Activated naive CD4-positive, alpha-beta T cell (primary cell): ENCODE data around the gene TTC21B.
"Not testable (repeated sequence)": the region's sequence is repeated elsewhere in the genome, so short reads cannot be mapped to it uniquely, and the experiment has no call there.

Experiments
- DNase-seq, 4 experiments: peaks; one replicate each; lab custom pipeline; 2025; lab: John Stamatoyannopoulos, UW

The TTC21B gene

DNA sequence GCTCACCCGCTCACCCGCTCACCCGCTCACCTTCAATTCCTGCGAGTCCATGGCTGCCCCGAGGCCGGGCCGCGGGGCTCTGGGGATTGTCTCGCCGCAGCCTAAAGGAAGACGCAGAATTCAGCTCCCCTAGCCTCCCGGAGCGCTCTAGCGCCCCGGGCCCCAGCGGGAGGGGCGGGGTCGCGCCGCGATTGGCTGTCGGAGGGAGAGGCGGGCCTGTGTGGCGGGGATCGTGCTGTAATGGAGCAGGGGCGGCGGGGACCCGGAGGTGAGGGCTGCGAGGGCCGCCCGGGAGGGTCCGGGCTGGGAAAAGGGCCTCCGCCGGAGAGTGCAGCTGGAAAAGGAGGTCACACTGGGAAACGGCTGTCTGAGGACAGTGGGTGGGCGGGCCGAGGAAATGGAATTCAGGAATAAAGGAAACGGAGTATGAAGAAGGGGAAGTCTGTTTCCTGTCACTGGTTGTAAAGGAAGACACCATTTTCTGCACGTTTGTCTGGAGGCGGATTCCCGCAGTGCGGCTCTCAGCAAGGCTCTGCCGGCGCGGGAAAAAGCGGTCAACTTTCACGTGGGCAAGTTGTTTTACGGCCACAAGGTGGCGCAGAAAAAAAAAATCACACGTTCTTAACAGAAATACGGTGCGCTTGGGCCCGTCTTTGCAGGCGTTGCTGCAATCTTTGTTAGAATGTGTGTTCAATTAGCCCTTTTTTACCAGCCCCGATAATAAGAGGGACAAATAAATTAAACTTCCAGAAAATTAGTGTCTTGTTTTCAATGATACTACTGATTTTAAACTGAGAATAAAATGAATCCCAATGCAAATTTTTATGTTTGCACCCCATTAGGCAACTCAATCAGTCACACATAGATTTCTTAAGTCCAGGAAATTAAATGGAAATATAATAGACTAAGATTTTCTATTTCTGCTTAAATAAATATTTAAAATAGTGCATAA, at the start of gene TTC21B:
TTC21B (minus strand) TSS at position 122 of the 952 bp plus-strand sequence; CDS start at position 51, 71 bp downstream.
- peak; percentile 80 to 93 (median 84) for DNase-seq

DNA sequence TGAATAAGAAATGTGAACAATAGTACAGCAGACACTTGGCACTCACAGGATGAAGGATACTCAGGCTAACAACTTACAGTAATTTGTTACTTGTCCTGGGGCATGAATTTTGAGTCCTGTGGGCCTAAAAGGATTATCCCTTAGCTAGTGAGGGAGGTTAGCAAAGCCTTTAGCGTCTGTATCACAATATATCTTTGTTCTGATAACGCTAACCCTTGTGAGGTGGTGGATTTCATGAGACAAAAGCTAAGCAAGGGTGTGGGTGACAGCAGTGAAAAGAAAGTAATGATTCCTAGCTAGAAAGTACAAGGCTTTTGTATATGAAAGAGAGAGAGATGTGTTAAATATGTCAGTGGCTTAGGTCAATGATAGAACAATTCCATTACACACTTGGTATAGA, 46.8 kb upstream of the TTC21B start:
- DNase-seq: no peak

DNA sequence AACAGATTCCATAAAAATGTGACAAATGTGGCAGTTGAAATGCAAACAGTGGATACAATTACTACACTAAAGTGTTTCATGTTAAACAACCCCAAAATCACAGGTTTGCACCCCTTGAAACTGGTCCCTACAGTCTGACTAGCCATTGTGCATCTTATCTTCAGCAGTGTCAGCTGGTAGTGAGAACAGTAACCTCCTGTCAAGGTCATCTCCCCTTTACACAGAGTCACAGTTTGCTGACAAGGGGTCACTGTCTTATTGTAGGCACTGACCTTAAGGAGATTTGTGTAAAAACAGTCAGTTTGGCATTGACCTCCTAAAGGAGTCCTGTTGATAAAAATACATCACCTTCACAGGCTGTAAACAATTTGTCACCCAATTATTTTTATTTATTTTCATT, 37.3 kb upstream of the TTC21B start:
- no peak for DNase-seq

DNA sequence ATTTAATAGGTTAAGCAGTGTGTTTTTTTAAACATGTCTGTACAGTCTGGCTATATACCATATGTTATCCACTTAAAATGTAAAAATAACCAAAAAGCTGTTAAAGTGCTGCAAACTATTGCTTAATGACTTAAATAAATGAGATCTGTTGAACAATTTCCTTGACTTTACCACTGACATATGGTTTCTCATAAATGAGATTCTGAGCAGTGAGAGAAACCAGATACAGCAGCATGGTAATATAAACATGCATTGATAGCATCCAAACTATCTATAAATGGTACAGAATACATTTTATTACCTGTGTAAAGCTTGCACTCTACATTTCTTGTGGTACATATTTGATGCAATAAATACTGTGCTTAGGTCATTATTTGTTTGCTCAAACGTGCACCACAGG, 36.3 kb upstream of the TTC21B start:
- DNase-seq: no peak

DNA sequence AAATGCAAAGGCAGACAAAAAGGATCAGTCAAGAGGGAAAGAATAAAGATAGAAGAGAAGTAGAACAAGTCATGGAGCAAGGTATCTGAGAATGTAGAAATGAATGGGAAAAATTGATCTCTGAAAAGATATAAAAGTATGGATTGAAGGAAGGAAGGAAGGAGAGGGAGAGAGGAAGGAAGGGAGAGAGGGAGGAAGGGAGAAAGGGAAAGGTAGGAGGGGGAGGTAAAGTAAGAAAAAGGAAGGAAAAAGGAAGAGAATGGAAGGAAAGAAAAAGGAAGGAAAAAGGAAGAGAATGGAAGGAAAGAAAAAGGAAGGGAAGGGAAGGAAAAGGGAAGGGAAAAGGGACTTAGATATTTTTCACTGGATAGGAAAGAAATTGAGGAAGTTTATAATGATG, 31.5 kb upstream of the TTC21B start:
- DNase-seq: no peak

DNA sequence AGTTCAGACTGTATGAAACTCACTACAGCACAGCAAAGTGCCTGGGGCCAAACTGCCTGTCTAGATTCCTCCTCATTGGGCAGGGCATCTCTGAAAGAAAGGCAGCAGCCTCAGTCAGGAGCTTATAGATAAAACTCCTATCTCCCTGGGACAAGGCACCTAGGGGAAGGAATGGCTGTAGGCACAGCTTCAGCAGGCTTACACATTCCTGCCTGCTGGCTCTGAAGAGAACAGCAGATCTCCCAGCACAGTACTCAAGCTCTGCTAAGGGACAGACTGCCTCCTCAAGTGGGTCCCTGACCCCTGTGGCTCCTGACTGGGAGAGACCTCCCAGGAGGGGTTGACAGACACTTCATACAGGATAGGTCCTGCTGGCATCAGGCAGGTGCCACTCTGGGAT, 18.6 kb upstream of the TTC21B start:
- not testable (repeated sequence) for DNase-seq

DNA sequence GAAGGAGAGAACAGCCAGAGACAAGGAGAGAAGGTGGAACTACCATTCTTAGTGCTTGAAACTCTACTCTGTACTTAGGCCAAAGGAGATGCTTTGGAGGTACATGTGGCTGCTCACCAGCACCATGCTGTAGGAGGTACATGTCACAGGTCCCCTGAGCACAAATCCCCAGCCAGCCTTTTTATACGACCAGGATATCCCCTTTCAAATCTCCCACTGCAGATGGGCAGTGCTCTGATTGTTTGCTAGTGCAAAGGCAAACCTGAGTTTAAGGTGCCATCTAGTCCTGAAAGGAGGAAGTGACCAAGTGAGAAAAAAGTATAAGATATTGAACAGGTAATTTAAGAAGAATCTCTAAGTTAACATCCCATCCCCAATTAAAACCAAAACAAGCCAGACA, 17.1 kb upstream of the TTC21B start:
- DNase-seq: no peak

DNA sequence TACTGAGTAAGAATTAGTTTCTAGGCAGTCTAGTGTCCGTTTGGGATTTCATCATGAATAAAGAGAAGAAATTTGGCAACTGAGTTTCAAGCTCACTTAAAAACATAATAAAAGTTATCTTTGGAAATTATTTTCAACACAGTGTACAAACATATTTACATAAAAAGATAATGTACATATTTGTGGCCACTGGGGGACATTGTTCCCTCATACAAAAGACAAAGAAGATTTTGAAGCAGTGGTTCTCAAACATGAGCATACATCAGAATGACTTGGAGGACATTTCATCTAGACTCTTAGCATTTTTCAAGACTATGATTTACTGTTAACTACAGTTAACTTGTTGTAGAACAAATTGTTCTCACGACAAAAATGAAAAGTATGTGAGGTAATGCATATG, 15.7 kb upstream of the TTC21B start:
- DNase-seq: no peak

DNA sequence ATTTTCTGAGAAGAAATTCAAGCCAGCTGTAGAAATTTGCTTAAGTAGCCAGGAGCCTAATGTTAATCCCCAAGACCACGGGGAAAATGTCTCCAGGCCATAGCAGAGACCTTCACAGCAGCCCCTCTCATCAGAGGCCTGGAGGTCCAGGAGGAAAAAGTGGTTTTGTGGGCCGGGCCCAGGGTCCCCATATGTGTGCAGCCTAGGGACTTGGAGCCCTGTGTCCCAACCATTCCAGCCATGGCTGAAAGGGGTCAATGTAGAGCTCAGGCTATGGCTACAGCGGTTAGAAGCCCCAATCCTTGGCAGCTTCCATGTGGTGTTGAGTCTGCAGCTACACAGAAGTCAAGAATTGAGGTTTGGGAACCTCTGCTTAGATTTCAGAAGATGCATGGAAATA, 14.2 kb upstream of the TTC21B start:
- no peak for DNase-seq

DNA sequence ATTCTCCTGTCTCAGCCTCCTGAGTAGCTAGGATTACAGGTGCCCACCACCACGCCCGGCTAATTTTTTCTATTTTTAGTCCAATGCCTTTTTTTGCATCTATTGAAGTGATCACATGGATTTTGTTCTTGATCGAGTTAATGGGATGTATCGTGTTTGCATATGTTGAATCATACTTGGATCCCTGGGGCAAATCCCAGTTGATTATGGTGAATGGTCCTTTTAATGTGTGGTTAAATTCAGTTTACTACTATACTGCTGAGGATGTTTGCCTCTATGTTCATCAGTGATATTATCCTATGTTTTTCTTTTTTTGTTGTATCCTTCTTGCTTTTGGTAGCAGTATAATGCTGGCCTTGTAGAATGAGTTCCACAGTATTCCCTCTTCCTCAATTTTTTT, 8.2 kb upstream of the TTC21B start:
- DNase-seq: no peak

DNA sequence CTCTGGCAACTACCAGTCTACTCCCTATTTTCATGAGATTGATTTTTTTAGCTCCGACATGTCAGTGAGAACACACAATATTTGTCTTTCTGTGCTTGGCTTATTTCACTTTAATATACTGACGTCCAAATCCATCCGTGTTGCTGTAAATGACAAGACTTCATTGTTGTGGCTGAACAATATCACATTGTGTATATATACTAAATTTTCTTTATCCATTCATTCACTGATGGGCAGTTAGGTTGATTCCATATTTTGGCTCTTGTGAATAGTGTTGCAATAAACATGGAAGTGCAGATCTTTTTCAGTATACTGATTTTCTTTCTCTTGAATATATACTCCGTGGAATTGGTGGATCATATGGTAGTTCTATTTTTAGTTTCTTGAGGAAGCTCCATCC, 5.8 kb upstream of the TTC21B start:
- no peak for DNase-seq

DNA sequence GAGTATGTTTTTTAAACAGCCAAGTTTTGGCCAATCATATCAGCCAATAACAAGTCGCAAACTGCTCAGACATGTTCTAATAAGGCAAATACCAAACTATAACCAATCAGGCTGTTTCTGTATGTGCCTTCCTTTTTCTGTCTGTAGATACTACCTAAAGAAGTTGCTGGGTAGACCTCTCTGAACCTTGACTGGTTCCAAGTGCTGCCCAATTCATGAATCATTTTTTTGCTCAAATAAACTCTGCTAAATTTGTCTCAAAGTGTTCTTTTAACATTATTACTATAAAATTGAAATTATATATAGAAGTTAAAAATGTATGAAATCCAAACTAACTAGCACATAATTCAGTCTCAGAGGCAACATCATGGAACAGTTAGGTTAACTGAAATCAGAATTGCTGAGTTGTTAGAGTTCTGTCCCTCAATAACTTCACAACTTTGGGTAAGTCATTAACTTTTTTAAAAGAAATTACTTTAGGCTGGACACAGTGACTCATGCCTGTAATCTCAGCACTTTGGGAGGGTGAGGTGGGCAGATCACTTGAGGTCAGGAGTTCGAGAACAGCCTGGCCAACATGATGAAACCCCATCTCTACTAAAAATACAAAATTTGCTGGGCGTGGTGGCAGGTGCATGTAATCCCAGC, 4.9 kb upstream of the TTC21B start:
- no peak for DNase-seq

DNA sequence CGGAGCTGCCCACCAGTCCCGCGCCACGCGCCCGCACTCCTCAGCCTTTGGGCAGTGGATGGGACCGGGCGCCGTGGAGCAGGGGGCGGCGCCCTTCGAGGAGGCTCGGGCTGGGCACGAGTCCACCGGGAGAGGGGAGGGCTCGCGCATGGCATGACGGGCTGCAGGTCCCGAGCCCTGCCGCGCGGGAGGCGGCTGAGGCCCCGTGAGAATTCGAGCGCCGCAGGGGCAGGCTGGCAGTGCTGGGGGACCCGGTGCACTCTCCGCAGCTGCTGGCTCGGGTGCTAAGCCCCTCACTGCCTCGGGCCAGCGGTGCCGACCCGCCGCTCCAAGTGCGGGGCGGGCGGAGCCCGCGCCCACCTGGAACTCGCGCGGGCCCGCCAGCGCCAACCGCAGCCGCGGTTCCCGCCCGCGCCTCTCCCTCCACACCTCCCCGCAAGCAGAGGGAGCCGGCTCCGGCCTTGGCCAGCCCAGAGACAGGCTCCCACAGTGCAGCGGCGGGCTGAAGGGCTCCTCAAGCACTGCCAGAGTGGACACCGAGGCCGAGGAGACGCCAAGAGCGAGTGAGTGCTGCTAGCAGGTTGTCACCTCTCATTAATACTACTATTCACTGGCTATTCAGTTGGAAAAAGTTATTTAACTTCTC, 3.6 kb upstream of the TTC21B start:
- DNase-seq: no peak

DNA sequence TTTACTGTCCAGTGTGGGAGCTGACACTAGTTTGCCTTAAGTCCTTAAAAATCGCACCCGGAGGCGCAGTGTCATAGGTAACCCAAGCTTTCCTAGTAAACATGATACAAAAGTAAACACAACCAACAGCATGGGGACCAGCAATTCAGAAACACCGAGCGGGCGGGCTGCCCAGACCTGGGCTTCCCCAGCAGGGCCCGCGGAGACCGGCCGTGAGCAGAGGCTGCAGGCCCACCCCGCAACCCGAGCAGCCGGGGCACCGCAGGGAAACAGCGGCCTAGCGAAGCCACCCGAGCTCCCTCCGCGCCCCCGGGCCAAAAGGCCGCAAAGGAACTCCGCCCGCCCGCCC, 296 bp downstream of the TTC21B start:
- no peak for DNase-seq

DNA sequence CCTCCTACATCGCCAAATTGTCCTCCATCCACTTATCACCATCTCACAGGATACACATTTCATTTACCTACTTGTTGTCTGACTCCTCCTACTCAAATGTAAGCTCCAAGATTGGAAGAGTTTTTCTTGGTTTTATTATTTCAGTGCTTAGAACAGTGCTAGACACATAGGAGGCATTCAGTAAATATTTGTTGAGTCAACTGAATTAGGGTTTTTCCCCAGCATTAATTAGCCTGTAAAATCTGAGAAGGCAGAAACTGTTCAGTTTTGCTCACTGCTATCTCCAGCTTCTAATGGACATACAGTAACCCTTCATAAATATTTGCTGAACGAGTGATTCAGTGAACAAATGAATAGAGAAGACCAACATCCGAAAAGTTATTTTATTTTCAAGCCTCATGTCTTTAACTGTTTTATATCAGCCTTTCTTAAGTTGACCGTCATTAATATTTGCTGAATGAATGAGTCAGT, 800 bp downstream of the TTC21B start:
- DNase-seq: no peak

DNA sequence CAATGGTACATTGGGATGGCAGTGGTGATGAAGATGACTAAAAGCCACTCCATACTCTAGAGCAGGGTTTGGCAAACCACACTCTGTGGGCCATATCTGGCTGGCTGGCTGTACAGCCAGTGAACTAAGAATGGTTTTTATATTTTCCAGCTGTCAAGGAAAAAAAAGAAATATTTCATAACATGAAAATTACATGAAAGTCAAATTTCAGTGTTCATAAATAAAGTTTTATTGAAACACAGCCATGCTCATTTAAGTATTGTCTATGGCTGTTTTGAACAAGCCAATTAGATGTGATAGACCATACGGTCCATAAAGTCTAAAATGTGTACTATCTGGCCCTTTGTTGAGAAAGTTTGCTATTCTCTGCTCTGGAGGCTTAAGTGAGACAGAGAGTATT, 1.5 kb downstream of the TTC21B start:
- no peak for DNase-seq

DNA sequence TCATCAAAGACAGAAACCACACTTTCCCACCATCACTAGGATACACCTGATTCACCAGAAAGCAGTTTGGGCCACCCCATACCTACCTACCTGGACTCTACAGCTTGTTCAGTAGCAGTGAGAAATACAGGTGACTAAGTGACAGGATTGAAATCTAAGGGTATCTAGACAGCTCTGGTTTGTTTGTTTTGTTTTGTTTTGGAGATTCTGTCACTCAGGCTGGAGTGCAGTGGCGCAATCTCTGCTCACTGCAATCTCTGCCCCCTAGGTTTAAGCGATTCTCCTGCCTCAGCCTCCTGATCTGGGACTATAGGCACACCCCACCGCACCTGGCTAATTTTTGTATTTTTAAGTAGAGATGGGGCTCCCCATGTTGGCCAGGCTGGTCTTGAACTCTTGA, 3.1 kb downstream of the TTC21B start:
- DNase-seq: no peak

DNA sequence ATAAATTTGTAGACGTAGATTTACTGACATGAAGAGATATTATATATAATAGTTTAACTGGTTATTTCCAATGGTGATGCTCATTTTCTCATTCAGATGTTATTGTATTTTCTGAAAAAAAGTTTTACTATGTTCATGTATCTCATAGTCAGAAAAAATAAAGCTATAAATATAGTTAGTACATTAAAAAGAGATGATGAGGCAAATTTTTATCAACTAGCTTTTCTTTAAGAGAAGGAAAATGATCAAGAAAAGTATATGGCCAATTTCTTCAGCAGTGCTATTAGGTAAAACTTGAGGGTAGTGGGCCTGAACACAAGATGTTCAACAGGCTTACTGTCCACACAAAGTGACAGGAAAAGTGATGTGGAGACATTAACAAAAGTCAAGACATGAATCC, 11.7 kb downstream of the TTC21B start:
- DNase-seq: no peak

DNA sequence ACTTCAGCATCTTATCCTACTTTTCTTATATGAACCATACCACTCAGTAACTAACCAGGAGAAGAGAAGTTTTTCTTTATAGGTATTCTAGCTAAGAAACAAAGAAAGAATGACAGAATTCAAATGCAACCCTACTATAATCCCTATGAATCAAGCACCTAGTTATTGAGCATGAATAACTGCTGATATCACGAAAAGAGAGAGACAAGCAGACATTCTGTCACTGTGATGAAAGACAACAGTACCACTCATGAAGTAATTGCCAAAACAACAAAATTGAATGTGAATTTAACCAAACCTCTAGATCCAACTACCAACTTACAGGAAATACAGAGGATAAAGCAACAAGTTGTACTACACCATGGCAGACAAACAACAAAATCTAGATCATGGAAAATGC, 15.3 kb downstream of the TTC21B start:
- DNase-seq: no peak

DNA sequence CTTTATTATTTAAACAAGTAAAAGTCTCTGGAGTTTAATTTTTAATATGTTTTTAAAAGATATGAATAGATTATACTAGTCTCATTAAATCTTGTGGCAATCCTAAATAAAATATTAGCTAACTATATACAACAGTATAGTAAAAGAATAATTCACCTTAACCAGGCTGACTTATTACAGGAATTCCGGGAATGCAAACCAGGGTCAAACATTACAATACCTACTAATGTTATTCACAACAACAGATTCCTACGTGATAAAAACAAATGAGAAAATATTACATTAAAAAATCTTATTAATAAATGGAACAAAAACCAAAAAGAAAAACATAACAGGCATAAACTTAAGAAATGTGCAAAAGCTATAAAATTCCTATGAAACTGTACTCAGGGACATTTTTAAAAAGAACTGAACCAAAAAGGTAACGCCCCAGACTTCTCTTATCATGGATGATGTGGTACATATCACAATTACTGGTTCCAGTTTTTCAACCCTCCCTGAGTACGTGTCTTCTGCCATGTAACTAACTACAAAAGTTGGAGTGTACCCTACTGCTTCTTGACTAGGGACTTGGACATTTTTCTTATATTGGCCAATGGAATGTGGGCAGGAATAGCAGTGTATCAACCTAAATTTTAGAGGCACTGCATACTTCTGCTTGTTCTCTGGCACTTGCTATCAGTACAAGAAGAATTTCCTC, 20.2 kb downstream of the TTC21B start:
- no peak for DNase-seq

DNA sequence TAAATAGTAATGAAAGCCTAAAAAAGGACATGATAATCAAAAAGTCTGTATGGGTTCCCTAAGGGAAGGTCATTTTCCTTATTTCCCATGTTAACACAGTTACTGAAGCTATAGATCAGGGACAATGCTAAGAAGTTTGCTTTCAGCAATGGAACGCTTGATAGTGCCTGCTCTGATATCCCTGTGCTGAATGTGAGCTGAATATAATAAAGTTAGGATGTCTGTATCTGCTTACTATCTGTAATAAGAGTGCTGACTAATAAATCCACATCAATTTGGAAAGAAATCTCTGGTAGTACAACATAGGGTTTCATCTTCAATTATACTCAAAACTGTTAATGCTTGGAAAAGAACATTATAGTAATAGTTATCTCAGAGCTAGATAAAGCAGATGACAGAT, 25.8 kb downstream of the TTC21B start:
- no peak for DNase-seq

DNA sequence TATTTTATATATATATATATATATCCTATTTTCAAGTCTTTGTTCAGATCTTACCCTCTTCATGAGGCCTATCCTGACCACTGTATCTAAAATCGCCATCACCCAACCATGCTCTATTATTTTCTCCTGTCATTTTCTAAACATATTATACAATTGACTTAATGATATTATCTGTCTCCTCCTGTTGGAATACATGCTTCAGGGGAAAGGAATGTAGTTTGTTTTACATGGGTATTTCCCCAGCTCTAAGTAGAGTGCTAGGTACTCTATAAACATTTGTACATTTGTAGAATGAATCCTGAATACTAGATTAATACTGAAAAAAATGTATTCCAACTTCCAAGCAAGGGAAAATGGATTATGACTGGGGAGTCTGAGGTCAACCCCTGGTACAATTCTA, 26.2 kb downstream of the TTC21B start:
- no peak for DNase-seq
